ENCODE data around the gene CLEC18B. TPM values are rescaled to one million over a fixed set of nuclear protein-coding genes. Genes with fewer than 3 reads are reported as not detected.
"Not testable (repeated sequence)": the region's sequence is repeated elsewhere in the genome, so short reads cannot be mapped to it uniquely, and the experiment has no call there.

CLEC18B gene
- polyA plus RNA-seq, 2 donors, result 5.4 to 11.8 TPM

GRCh38 chr16:74409185-74409981, 11.9 kb downstream of the CLEC18B start:
- H3K4me1 ChIP-seq (ENCODE audit: control insufficient read depth in 2 of 2, insufficient read depth in 2 of 2, low read length in 1 of 2); H3K27me3 ChIP-seq (ENCODE audit: control insufficient read depth in 1 of 2, insufficient read depth in 2 of 2, low read length in 2 of 2); H3K9me3 ChIP-seq (ENCODE audit: control insufficient read depth in 2 of 2, insufficient read depth in 1 of 2, low read depth in 1 of 2, low read length in 1 of 2); H3K27ac ChIP-seq (ENCODE audit: low read depth in 2 of 2, low read length in 1 of 2); H3K4me3 ChIP-seq (ENCODE audit: low read depth in 1 of 2, low read length in 2 of 2); H3K36me3 ChIP-seq (ENCODE audit: control insufficient read depth in 2 of 2, insufficient read depth in 2 of 2, low read length in 1 of 2): not testable (repeated sequence)
- 79 to 80% methylated on average over 11 to 13 of the region's 15 CpGs for WGBS, 2 donors

- H3K27me3 ChIP-seq (ENCODE audit: control insufficient read depth in 1 of 2, insufficient read depth in 2 of 2, low read length in 2 of 2); H3K36me3 ChIP-seq (ENCODE audit: control insufficient read depth in 2 of 2, insufficient read depth in 2 of 2, low read length in 1 of 2); H3K9me3 ChIP-seq (ENCODE audit: control insufficient read depth in 2 of 2, insufficient read depth in 1 of 2, low read depth in 1 of 2, low read length in 1 of 2); H3K4me1 ChIP-seq (ENCODE audit: control insufficient read depth in 2 of 2, insufficient read depth in 2 of 2, low read length in 1 of 2): not testable (repeated sequence)
- WGBS, 2 donors, result 20 to 23% methylated on average over 11 to 14 of the region's 23 CpGs
- Histone ChIP-seq H3K27ac (ENCODE audit: low read depth in 2 of 2, low read length in 1 of 2) (peak overlapping the region in 1 of 2 donors; percentile 78), H3K4me3 (ENCODE audit: low read depth in 1 of 2, low read length in 2 of 2) (peak overlapping the region; percentile 15 to 37)
These were observed 13.9 kb downstream of the CLEC18B start for GRCh38 chr16:74407362-74407705.

DNA sequence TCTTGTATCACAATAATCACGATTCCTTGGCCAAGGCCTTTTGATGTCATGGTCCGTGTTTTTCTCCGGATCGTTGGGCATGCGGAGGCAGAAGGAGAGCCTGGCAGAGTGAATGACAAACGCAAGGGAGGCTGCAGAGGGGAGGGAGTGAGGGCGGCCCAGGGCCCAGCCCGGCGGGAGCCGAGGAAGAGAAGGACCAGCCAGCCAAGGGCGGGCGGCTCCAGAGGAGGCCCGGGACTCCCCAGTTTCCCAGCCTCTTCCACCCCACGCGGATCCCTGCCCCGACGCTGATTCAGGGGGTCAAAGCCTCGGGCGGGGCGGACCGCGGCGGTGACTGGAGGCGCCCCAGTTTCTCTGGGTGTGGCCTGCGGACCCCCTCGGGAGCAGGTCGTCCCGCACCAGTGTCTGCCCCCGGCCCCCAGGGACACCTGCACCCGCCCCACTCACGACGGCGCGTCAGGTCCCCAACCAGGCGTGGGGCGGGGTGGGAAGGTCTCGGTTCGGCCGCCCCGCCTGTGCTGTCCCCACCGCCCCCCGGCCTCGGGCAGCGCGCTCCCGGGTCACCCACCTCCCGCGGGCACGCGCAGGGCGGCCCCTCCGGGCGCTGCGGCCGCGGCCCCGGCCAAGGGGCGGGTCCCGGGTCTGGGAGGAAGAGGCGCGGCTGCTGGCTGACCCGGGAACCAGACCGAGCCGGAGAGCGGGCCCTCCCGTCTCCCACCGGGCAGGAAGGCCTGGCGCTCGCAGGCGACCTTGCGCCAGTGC, 14.5 kb downstream of the CLEC18B start:
- H3K4me1 ChIP-seq (ENCODE audit: control insufficient read depth in 2 of 2, insufficient read depth in 2 of 2, low read length in 1 of 2); H3K9me3 ChIP-seq (ENCODE audit: control insufficient read depth in 2 of 2, insufficient read depth in 1 of 2, low read depth in 1 of 2, low read length in 1 of 2); H3K36me3 ChIP-seq (ENCODE audit: control insufficient read depth in 2 of 2, insufficient read depth in 2 of 2, low read length in 1 of 2); H3K27me3 ChIP-seq (ENCODE audit: control insufficient read depth in 1 of 2, insufficient read depth in 2 of 2, low read length in 2 of 2): not testable (repeated sequence)
- WGBS, 2 donors, result 1 to 3% methylated on average over 7 to 28 of the region's 71 CpGs
- H3K27ac ChIP-seq (ENCODE audit: low read depth in 2 of 2, low read length in 1 of 2), result peak overlapping the region in 1 of 2 donors; percentile 22
- H3K4me3 ChIP-seq (ENCODE audit: low read depth in 1 of 2, low read length in 2 of 2), result peak overlapping the region; percentile 15 to 37

DNA sequence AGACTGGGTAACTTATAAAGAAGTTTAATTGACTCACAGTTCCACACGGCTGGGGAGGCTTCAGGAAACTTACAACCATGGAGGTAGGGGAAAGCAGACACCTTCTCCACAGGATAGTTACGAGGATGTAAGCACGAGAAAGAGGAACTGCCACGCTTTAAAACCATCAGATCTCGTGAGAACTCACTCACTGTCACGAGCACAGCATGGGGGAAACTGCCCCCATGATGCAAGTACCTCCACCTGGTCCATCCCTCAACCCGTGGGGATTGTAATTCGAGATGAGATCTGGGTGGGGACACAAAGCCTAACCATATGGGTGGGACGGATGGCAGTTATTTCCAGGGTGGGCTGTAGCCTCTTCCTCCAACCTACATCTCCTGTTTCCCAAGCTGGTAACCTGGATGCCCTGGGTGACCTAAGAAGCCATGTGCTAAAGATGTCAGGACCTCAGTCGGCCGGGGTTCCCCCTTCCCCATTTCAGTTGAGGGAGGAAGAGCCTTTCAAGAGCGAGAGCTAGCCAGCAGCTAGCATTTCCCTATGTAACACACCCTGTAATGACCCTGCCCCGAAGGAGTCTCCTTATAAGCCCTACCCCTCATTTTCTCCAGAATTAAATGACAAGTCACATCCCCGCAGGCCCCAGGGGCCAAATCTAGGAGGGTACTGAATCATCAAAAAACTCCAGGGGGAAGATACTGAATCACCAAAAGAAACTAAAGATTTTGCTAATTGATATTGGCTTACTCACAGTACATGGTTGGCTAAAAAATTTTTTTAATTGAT, 16.9 kb downstream of the CLEC18B start:
- not testable (repeated sequence) for H3K27ac ChIP-seq (ENCODE audit: low read depth in 2 of 2, low read length in 1 of 2); H3K9me3 ChIP-seq (ENCODE audit: control insufficient read depth in 2 of 2, insufficient read depth in 1 of 2, low read depth in 1 of 2, low read length in 1 of 2); H3K4me1 ChIP-seq (ENCODE audit: control insufficient read depth in 2 of 2, insufficient read depth in 2 of 2, low read length in 1 of 2); H3K36me3 ChIP-seq (ENCODE audit: control insufficient read depth in 2 of 2, insufficient read depth in 2 of 2, low read length in 1 of 2); H3K27me3 ChIP-seq (ENCODE audit: control insufficient read depth in 1 of 2, insufficient read depth in 2 of 2, low read length in 2 of 2); H3K4me3 ChIP-seq (ENCODE audit: low read depth in 1 of 2, low read length in 2 of 2)
- WGBS, 2 donors, result 48 to 68% methylated on average over 5 to 6 of the region's 14 CpGs

DNA sequence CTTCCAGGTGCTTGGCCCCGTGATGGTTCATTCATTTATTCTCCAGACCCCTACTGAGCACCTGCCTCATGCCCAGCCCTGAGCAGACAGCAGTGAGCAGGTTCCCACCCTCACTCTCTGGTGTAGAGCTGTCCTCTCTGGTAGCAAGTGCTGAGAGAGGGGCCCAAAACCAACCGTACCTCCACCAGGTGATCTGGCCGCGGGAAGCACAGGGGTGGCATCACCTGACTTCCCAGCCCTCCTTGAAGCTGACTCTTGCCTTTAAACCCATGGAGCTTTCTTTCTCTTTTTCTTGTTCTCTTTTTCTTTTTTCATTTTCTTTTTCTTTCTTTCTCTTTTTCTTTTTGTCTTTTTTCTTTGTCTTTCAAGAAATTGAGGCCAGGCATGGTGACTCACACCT, 21.0 kb downstream of the CLEC18B start:
- H3K4me1 ChIP-seq (ENCODE audit: control insufficient read depth in 2 of 2, insufficient read depth in 2 of 2, low read length in 1 of 2); H3K36me3 ChIP-seq (ENCODE audit: control insufficient read depth in 2 of 2, insufficient read depth in 2 of 2, low read length in 1 of 2); H3K9me3 ChIP-seq (ENCODE audit: control insufficient read depth in 2 of 2, insufficient read depth in 1 of 2, low read depth in 1 of 2, low read length in 1 of 2); H3K27me3 ChIP-seq (ENCODE audit: control insufficient read depth in 1 of 2, insufficient read depth in 2 of 2, low read length in 2 of 2); H3K27ac ChIP-seq (ENCODE audit: low read depth in 2 of 2, low read length in 1 of 2); H3K4me3 ChIP-seq (ENCODE audit: low read depth in 1 of 2, low read length in 2 of 2): not testable (repeated sequence)
- WGBS, 2 donors, result 86 to 88% methylated on average over 3 of the region's 4 CpGs

DNA sequence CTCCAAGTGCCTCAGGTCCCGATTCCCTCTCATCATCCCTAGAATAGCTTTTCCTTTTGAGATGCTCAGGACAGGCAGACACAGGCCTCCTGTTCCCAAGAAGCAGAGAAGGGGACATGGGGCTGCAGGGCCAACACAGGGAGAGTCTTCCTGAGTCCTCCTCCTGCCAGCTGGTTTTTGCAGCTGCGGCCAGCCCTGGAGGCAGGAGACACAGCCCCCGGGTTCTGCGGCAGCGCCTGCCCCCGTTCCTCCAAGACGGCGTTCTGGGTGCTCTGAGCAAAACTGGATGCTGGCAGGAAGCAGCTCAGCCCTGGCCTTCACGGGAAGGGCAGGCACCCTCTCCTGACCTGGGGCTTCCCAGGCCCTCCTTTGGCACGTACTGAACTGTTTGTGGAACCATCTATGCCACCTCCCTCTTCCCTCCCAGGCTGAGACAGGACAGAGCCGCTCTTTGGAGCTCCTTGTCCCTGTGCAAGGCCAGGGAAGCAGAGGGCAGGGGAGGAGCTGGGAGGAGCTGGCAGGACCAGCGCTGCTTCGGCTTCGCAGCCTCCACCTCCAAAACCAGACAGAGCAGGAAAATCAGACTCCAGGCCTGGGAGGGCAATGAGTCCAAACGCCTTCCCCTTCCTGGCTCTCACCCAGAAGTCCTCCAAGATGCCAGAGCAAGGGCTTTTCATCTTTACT, 22.9 kb downstream of the CLEC18B start:
- H3K36me3 ChIP-seq (ENCODE audit: control insufficient read depth in 2 of 2, insufficient read depth in 2 of 2, low read length in 1 of 2); H3K4me3 ChIP-seq (ENCODE audit: low read depth in 1 of 2, low read length in 2 of 2); H3K4me1 ChIP-seq (ENCODE audit: control insufficient read depth in 2 of 2, insufficient read depth in 2 of 2, low read length in 1 of 2); H3K9me3 ChIP-seq (ENCODE audit: control insufficient read depth in 2 of 2, insufficient read depth in 1 of 2, low read depth in 1 of 2, low read length in 1 of 2); H3K27me3 ChIP-seq (ENCODE audit: control insufficient read depth in 1 of 2, insufficient read depth in 2 of 2, low read length in 2 of 2); H3K27ac ChIP-seq (ENCODE audit: low read depth in 2 of 2, low read length in 1 of 2): not testable (repeated sequence)
- 23 to 33% methylated on average over 11 of the region's 15 CpGs for WGBS, 2 donors

- H3K36me3 ChIP-seq (ENCODE audit: control insufficient read depth in 2 of 2, insufficient read depth in 2 of 2, low read length in 1 of 2); H3K4me3 ChIP-seq (ENCODE audit: low read depth in 1 of 2, low read length in 2 of 2); H3K27ac ChIP-seq (ENCODE audit: low read depth in 2 of 2, low read length in 1 of 2); H3K9me3 ChIP-seq (ENCODE audit: control insufficient read depth in 2 of 2, insufficient read depth in 1 of 2, low read depth in 1 of 2, low read length in 1 of 2); H3K4me1 ChIP-seq (ENCODE audit: control insufficient read depth in 2 of 2, insufficient read depth in 2 of 2, low read length in 1 of 2); H3K27me3 ChIP-seq (ENCODE audit: control insufficient read depth in 1 of 2, insufficient read depth in 2 of 2, low read length in 2 of 2): not testable (repeated sequence)
- WGBS, 2 donors, result 47 to 50% methylated on average over 7 of the region's 7 CpGs
These were observed 24.7 kb downstream of the CLEC18B start for GRCh38 chr16:74396521-74397017.

- H3K4me3 ChIP-seq (ENCODE audit: low read depth in 1 of 2, low read length in 2 of 2); H3K9me3 ChIP-seq (ENCODE audit: control insufficient read depth in 2 of 2, insufficient read depth in 1 of 2, low read depth in 1 of 2, low read length in 1 of 2); H3K27ac ChIP-seq (ENCODE audit: low read depth in 2 of 2, low read length in 1 of 2); H3K27me3 ChIP-seq (ENCODE audit: control insufficient read depth in 1 of 2, insufficient read depth in 2 of 2, low read length in 2 of 2); H3K36me3 ChIP-seq (ENCODE audit: control insufficient read depth in 2 of 2, insufficient read depth in 2 of 2, low read length in 1 of 2); H3K4me1 ChIP-seq (ENCODE audit: control insufficient read depth in 2 of 2, insufficient read depth in 2 of 2, low read length in 1 of 2): not testable (repeated sequence)
- WGBS, 2 donors, result 82 to 84% methylated on average over 3 of the region's 5 CpGs
These were observed 26.7 kb downstream of the CLEC18B start for GRCh38 chr16:74394604-74395003.

- not testable (repeated sequence) for H3K27me3 ChIP-seq (ENCODE audit: control insufficient read depth in 1 of 2, insufficient read depth in 2 of 2, low read length in 2 of 2); H3K4me1 ChIP-seq (ENCODE audit: control insufficient read depth in 2 of 2, insufficient read depth in 2 of 2, low read length in 1 of 2); H3K27ac ChIP-seq (ENCODE audit: low read depth in 2 of 2, low read length in 1 of 2); H3K36me3 ChIP-seq (ENCODE audit: control insufficient read depth in 2 of 2, insufficient read depth in 2 of 2, low read length in 1 of 2); H3K9me3 ChIP-seq (ENCODE audit: control insufficient read depth in 2 of 2, insufficient read depth in 1 of 2, low read depth in 1 of 2, low read length in 1 of 2); H3K4me3 ChIP-seq (ENCODE audit: low read depth in 1 of 2, low read length in 2 of 2)
- WGBS, 2 donors, result 95 to 96% methylated on average over 9 of the region's 9 CpGs
These were observed 27.1 kb downstream of the CLEC18B start for GRCh38 chr16:74394131-74394530.

Measured in esophagus (tissue), 2 donors.